ENCODE measurements around the gene CYP2C18.

GRCh38 chr10:94676496-94676895 is 7.0 kb upstream of the CYP2C18 start:
- TF ChIP-seq CTCF (IDR thresholded peaks at IDR 0.05) (no peak), EZH2 (IDR thresholded peaks at IDR 0.05; ENCODE audit: borderline replicate concordance, insufficient read depth, low read depth, low read length, poor library complexity, severe bottlenecking) (no peak)
